Measurements from ENCODE around the gene LIPT2. TPM values are rescaled to one million over a fixed set of nuclear protein-coding genes. Genes with fewer than 3 reads are reported as not detected.

Gene LIPT2
- total and polyA plus RNA-seq, 10 of the 15 experiments (the other 5 are each of a cell fraction or from before 2014, with no cell fraction given), result 0.69 to 7.5 (median 3.8) TPM

DNA sequence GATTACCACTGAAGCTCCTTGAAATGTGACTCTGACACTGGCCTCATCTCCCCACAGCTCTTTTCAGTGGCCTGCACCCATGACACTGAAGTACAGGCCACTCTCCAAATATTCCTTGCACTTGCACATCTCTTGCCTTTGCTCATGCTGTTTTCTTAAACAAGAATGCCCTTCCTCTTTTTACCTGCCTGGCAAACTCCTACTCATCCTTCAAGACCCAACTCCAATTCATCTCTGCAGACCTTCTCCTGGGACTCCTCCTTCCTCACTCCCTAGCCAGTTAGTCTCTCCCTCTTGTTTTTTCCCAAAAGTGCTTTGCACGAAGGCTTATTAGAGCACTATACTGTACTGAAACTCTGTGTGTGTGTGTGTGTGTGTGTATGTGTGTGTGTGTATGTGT, 28.8 kb downstream of the LIPT2 start (continued):
- TF ChIP-seq CTCF (IDR thresholded peaks at IDR 0.05 in 2 of 3, conservative IDR thresholded peaks at IDR 0.05 in 1 of 3; ENCODE audit: control insufficient read depth in 2 of 3, extremely low read depth in 1 of 3, insufficient read depth in 1 of 3, low read depth in 3 of 3, low read length in 3 of 3) (no peak), SREBF2 (IDR thresholded peaks at IDR 0.05; ENCODE audit: low read length) (no peak)

DNA sequence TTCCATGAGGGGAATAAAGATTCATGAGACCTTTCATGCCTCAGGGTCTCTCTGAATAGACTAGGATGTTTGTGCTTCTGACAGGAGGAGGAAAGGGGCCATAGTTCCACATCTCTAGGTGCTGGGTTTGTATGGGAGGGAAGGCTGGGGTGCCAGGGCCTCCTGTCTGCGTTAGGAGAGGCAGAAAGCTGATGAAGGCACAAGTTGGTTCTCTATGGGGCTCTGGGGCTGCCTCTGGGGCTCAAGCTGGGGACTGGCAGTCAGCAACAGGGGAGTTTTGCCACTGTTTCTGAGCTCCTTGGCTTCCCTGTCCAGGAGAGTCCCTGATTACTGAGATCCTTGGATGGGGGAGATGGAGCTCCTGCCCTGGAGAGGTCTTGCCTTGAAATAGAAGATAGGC, 30.3 kb downstream of the LIPT2 start:
- no peak overlapping the region for H3K4me3 ChIP-seq
- FAIRE-seq (no peak), DNase-seq (ENCODE audit: low read depth, low spot score) (no peak), ATAC-seq (no peak)
- WGBS (ENCODE audit: insufficient coverage, insufficient replicate concordance, low lambda C conversion rate, missing lambda C conversion rate), result 0% methylated on average over 1 of the region's 1 CpG
- no peak overlapping the region for H3K9ac ChIP-seq (ENCODE audit: control insufficient read depth, insufficient read depth, low read length)
- H4K20me1 ChIP-seq (ENCODE audit: control insufficient read depth, insufficient read depth), result no peaks in the 10 kb centered on the region
- no peaks in the 10 kb centered on the region for H3K4me1 ChIP-seq (ENCODE audit: control insufficient read depth, insufficient read depth, low read length)
- TF ChIP-seq BCL3 (IDR thresholded peaks at IDR 0.05; ENCODE audit: borderline replicate concordance, insufficient read depth, low read depth, low read length, poor library complexity, severe bottlenecking) (no peak), KAT2A (conservative IDR thresholded peaks at IDR 0.05; ENCODE audit: control insufficient read depth, low read depth, low read length) (no peak), KLF5 (IDR thresholded peaks at IDR 0.05; ENCODE audit: partially characterized antibody) (no peak), TCF3 (IDR thresholded peaks at IDR 0.05; ENCODE audit: borderline replicate concordance, insufficient read depth, low read depth, low read length) (no peak), SPI1 (IDR thresholded peaks at IDR 0.05; ENCODE audit: borderline replicate concordance, insufficient read depth, low read depth, low read length) (no peak), ZBTB4 (CRISPR knock-in tag; IDR thresholded peaks at IDR 0.05) (no peak), FOXK2 (IDR thresholded peaks at IDR 0.05) (no peak), CREB1 (IDR thresholded peaks at IDR 0.05; ENCODE audit: low read depth) (no peak), STAT1 (conservative IDR thresholded peaks at IDR 0.05) (no peak), EZH2 (IDR thresholded peaks at IDR 0.05; ENCODE audit: borderline replicate concordance, control insufficient read depth, low read depth, low read length) (no peak), PAX8 (IDR thresholded peaks at IDR 0.05) (no peak), RELA (IDR thresholded peaks at IDR 0.05; ENCODE audit: borderline replicate concordance, partially characterized antibody) (no peak), CREM (IDR thresholded peaks at IDR 0.05; ENCODE audit: low read depth) (no peak), ZNF24 (IDR thresholded peaks at IDR 0.05) (no peak), EED (IDR thresholded peaks at IDR 0.05; ENCODE audit: low read depth) (no peak), TCF7 (IDR thresholded peaks at IDR 0.05; ENCODE audit: borderline replicate concordance) (no peak)
- POLR2A ChIA-PET, result no interaction called here
- RAD21 ChIA-PET (ENCODE audit: unreplicated experiment), result no interaction called here
- no peak overlapping the region for H3K27ac ChIP-seq (ENCODE audit: control insufficient read depth, insufficient read depth)
- SMC1A ChIA-PET (ENCODE audit: uncharacterized antibody, unreplicated experiment), result interaction anchor here (0.9 to 1.6 kb wide), 2 partner anchors 10 to 15 kb away, joined by 3 to 4 read pairs; no protein-coding TSS in a partner anchor
- H3K79me2 ChIP-seq (ENCODE audit: control insufficient read depth, insufficient read depth, low read length), result no peaks in the 10 kb centered on the region
- CTCF ChIA-PET, result interaction anchor here (1.4 to 1.6 kb wide), 3 partner anchors 9 to 13 kb away, joined by 3 to 8 read pairs (median 3); no protein-coding TSS in a partner anchor
- no peaks in the 10 kb centered on the region for H3K36me3 ChIP-seq (ENCODE audit: control insufficient read depth in 2 of 2, insufficient read depth in 2 of 2, low read length in 1 of 2)
- intact Hi-C loops (cut with micrococcal nuclease; ENCODE audit: unreplicated experiment), result no loop called here
- no TSS peak for BruUV-seq (replicated peaks)
- H3K4me2 ChIP-seq (ENCODE audit: control insufficient read depth, insufficient read depth), result no peak overlapping the region
- peaks cover 3 to 9% of the 10 kb centered on the region in 2 experiments; a peak in 3 of 4 replicates for H3K27me3 ChIP-seq (replicated peaks in 1 of 2; ENCODE audit: control insufficient read depth in 2 of 2, insufficient read depth in 2 of 2, low read length in 1 of 2)
- no peak overlapping the region for H2AFZ ChIP-seq (ENCODE audit: control insufficient read depth, low read depth, low read length)
- in situ Hi-C loops (cut with MboI), result no loop called here
- no peaks in the 10 kb centered on the region for H3K9me3 ChIP-seq (replicated peaks; ENCODE audit: control insufficient read depth, insufficient read depth, low read length)

All from GM12878 (cell line).